GM12865 (cell line): ENCODE data around the gene DNAH1.

ENCODE experiments used
- DNase-seq: peaks from one replicate; pipeline ENCODE4 v3.0.0; 2010; ENCODE audit warnings: low read depth
- H3K4me3 ChIP-seq: 2 replicates; pipeline ENCODE4 v1.5.1; 2011; ENCODE audit warnings: mild to moderate bottlenecking, low read depth, low read length, control low read depth
- CTCF ChIP-seq: IDR thresholded peaks from 2 replicates; pipeline ENCODE4 v1.5.1; 2011; ENCODE audit warnings: low read length, control low read depth, low read depth, inconsistent platforms; ENCODE audit not compliant: insufficient read depth; ENCODE audit errors: missing control alignments

DNAH1 gene

GRCh38 chr3:52323526-52324295 is 7.6 kb downstream of the DNAH1 start:
- H3K4me3 ChIP-seq: no peak overlapping the region
- no peak for DNase-seq
- TF ChIP-seq CTCF: no peak

- no peak for TF ChIP-seq CTCF
- no peak for DNase-seq
- no peak overlapping the region for H3K4me3 ChIP-seq
Measured at GRCh38 chr3:52324676-52325075, 8.6 kb downstream of the DNAH1 start.

GRCh38 chr3:52325686-52326085 is 9.6 kb downstream of the DNAH1 start:
- no peak for TF ChIP-seq CTCF
- no peak overlapping the region for H3K4me3 ChIP-seq
- DNase-seq: no peak

- TF ChIP-seq CTCF: no peak
- no peak for DNase-seq
Measured at GRCh38 chr3:52326976-52327375, 10.9 kb downstream of the DNAH1 start.

GRCh38 chr3:52327486-52328290 is 11.6 kb downstream of the DNAH1 start:
- no peak for DNase-seq
- H3K4me3 ChIP-seq: no peak overlapping the region
- TF ChIP-seq CTCF: no peak

More at GRCh38 chr3:52326976-52327375, 10.9 kb downstream of the DNAH1 start:
- H3K4me3 ChIP-seq: no peak overlapping the region

GRCh38 chr3:52328536-52329080 is 12.5 kb downstream of the DNAH1 start:
- DNase-seq: no peak
- TF ChIP-seq CTCF: no peak
- no peak overlapping the region for H3K4me3 ChIP-seq
